GM18519 (cell line): Measurements from ENCODE around the gene LRRD1.
"Not testable (repeated sequence)": the region's sequence is repeated elsewhere in the genome, so short reads cannot be mapped to it uniquely, and the experiment has no call there.

Experiments
- ATAC-seq: cut with Tn5 transposase; IDR thresholded peaks from one replicate; pipeline ENCODE4 v1.9.1; 2021; ENCODE audit warnings: mild to moderate bottlenecking, moderate library complexity; ENCODE audit not compliant: unreplicated experiment, low FRiP score

The LRRD1 gene

GRCh38 chr7:92143192-92143880 is 35.6 kb downstream of the LRRD1 start:
- ATAC-seq = not testable (repeated sequence)

GRCh38 chr7:92142791-92143190 is 36.2 kb downstream of the LRRD1 start:
- not testable (repeated sequence) for ATAC-seq

GRCh38 chr7:92141161-92141560 is 37.8 kb downstream of the LRRD1 start:
- ATAC-seq = no peak

- ATAC-seq = no peak
These were observed 41.4 kb downstream of the LRRD1 start for GRCh38 chr7:92137557-92137956.

GRCh38 chr7:92135052-92135889 is 43.7 kb downstream of the LRRD1 start:
- no peak for ATAC-seq

GRCh38 chr7:92134271-92135051 is 44.5 kb downstream of the LRRD1 start, which contains the start of gene CYP51A1:
Gene CYP51A1, minus strand, starts transcription at chr7:92134477. Its CDS starts 113 bp downstream, at chr7:92134364.
- peak; percentile 87 for ATAC-seq

GRCh38 chr7:92133737-92134270 is 45.1 kb downstream of the LRRD1 start:
- ATAC-seq = no peak

- ATAC-seq = no peak
These were observed 45.7 kb downstream of the LRRD1 start for GRCh38 chr7:92133133-92133736.

- ATAC-seq = no peak
These were observed 47.1 kb downstream of the LRRD1 start for GRCh38 chr7:92131764-92132330.

- no peak for ATAC-seq
These were observed 47.8 kb downstream of the LRRD1 start for GRCh38 chr7:92131093-92131492.

GRCh38 chr7:92121681-92122080 is 57.3 kb downstream of the LRRD1 start:
- no peak for ATAC-seq

- no peak for ATAC-seq
These were observed 59.7 kb downstream of the LRRD1 start for GRCh38 chr7:92119213-92119759.

GRCh38 chr7:92116949-92117348 is 62.0 kb downstream of the LRRD1 start:
- ATAC-seq = no peak

GRCh38 chr7:92115821-92116220 is 63.1 kb downstream of the LRRD1 start:
- ATAC-seq = no peak

GRCh38 chr7:92110857-92111256 is 68.1 kb downstream of the LRRD1 start:
- no peak for ATAC-seq

GRCh38 chr7:92108821-92109220 is 70.1 kb downstream of the LRRD1 start:
- no peak for ATAC-seq

GRCh38 chr7:92102862-92103261 is 76.1 kb downstream of the LRRD1 start:
- ATAC-seq = not testable (repeated sequence)

GRCh38 chr7:92100534-92100933 is 78.4 kb downstream of the LRRD1 start:
- ATAC-seq = no peak

- no peak for ATAC-seq
These were observed 83.6 kb downstream of the LRRD1 start for GRCh38 chr7:92095380-92095779.
